ENCODE results near the gene YWHAG.

The YWHAG gene

DNA sequence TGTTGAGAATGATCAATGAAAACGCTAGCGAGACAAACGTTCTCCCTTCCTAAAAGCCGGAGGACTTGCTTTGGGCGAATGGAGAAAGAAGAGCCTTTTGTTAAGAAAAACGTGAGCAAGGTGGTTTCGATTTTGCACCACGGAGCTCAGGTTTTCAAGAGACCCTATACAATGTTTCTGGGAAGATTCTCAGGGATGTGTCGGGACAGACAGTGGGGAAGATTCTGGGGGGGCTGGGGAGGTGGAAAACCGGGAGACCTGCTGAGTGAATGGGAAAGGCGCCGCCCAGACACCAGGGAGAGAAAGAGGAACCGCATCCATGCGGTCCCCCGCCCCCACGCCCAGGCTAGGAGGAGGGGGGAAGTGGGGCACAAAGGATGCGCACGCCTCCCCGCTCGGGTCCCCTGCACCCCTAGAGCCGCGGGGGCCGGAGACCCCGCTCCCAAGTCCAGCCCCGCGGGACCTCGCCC is 745 bp downstream of the YWHAG start:
- H3K36me3 ChIP-seq (ENCODE audit: control insufficient read depth, insufficient read depth, low read length): peaks cover 44% of the 10 kb centered on the region
- WGBS, 2 experiments (ENCODE audit: insufficient coverage in 2 of 2): 0% methylated on average over 20 to 21 of the region's 27 CpGs
- peak overlapping the region; percentile 98 for H3K27ac ChIP-seq (ENCODE audit: low read depth, low read length, severe bottlenecking)
- H3K4me1 ChIP-seq (ENCODE audit: control insufficient read depth, insufficient read depth, low read length, poor library complexity, severe bottlenecking): peaks cover 2% of the 10 kb centered on the region
- peaks cover 15% of the 10 kb centered on the region for H3K9me3 ChIP-seq (ENCODE audit: control insufficient read depth, low read length)
- H3K4me3 ChIP-seq (ENCODE audit: extremely low read depth, insufficient read depth, low read length, poor library complexity, severe bottlenecking): peak overlapping the region; percentile 98

- peaks cover 49% of the 10 kb centered on the region for H3K36me3 ChIP-seq (ENCODE audit: control insufficient read depth, insufficient read depth, low read length)
- peaks cover 15% of the 10 kb centered on the region for H3K9me3 ChIP-seq (ENCODE audit: control insufficient read depth, low read length)
- H3K4me1 ChIP-seq (ENCODE audit: control insufficient read depth, insufficient read depth, low read length, poor library complexity, severe bottlenecking): peaks cover 2% of the 10 kb centered on the region
- H3K4me3 ChIP-seq (ENCODE audit: extremely low read depth, insufficient read depth, low read length, poor library complexity, severe bottlenecking): peak overlapping the region; percentile 98
- peak overlapping the region; percentile 98 for H3K27ac ChIP-seq (ENCODE audit: low read depth, low read length, severe bottlenecking)
- 3 to 5% methylated on average over 7 to 8 of the region's 10 CpGs for WGBS, 2 experiments (ENCODE audit: insufficient coverage in 2 of 2)
Observed at GRCh38 chr7:76357475-76358010, 1.2 kb downstream of the YWHAG start.

GRCh38 chr7:76356823-76357222 is 2.0 kb downstream of the YWHAG start:
- Histone ChIP-seq H3K27ac (ENCODE audit: low read depth, low read length, severe bottlenecking) (no peak overlapping the region), H3K4me3 (ENCODE audit: extremely low read depth, insufficient read depth, low read length, poor library complexity, severe bottlenecking) (peak overlapping the region; percentile 98), H3K9me3 (ENCODE audit: control insufficient read depth, low read length) (peaks cover 15% of the 10 kb centered on the region), H3K36me3 (ENCODE audit: control insufficient read depth, insufficient read depth, low read length) (peaks cover 56% of the 10 kb centered on the region), H3K4me1 (ENCODE audit: control insufficient read depth, insufficient read depth, low read length, poor library complexity, severe bottlenecking) (peaks cover 2% of the 10 kb centered on the region)
- WGBS, 2 experiments (ENCODE audit: insufficient coverage in 2 of 2): 83% methylated on average over 2 of the region's 6 CpGs; no CpG with 5 or more reads in 1 of the 2 experiments

DNA sequence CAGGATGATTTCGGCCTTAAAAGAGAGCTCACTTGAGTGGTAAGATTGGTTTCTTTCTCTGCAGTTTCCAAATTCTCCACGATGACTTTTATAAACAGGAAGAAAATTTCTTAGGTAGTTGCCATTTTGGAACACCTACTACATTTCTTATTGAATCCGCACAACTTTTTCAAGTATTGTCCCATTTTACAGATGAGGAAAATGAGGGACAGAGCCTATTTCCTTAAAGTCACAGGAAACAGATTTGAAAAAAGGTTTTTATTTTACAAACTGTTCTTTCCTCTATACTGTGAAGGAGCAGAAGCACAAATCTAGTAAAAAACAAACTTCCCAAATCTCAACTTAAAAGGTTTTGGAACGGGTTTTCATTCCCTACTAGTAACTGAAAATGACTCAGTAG is 2.7 kb downstream of the YWHAG start:
- Histone ChIP-seq H3K36me3 (ENCODE audit: control insufficient read depth, insufficient read depth, low read length) (peaks cover 63% of the 10 kb centered on the region), H3K4me3 (ENCODE audit: extremely low read depth, insufficient read depth, low read length, poor library complexity, severe bottlenecking) (no peak overlapping the region), H3K4me1 (ENCODE audit: control insufficient read depth, insufficient read depth, low read length, poor library complexity, severe bottlenecking) (peaks cover 2% of the 10 kb centered on the region), H3K9me3 (ENCODE audit: control insufficient read depth, low read length) (peaks cover 15% of the 10 kb centered on the region), H3K27ac (ENCODE audit: low read depth, low read length, severe bottlenecking) (no peak overlapping the region)
- WGBS, 2 experiments (ENCODE audit: insufficient coverage in 2 of 2): 85% methylated on average over 2 of the region's 4 CpGs; no CpG with 5 or more reads in 1 of the 2 experiments

DNA sequence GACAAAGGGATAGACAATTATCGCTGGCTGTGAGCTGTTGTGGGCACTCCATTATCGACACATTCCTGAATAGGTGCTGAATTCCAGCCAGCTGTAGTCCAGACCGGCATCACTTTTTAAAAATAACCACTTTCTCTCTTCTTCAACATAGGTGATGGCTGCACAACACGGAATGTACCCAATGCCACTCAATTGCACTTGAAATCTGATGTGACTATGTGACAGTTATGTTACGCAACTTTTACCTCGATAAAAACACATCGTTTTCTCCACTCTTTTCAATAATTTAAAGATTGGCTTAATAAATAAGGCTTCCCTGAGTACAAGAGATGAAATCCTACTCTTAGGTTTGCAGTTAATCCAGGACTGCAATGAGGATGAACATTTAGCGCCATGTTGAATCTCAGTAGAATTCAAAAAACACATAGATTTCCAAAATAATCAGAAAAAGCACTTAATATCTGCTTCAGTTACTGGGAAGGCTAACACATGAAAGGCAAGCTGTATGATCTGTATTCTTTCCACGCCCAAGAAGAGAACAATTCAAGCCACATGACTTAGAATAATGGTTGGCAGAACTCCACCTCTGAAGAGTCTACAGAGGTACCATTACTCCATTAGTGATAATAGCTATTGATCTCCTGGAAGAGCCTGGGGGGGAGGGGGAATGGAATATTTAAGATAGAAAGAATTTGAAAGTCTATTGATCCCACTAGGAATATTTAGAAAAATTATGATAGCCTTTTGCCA is 3.6 kb downstream of the YWHAG start:
- peaks cover 15% of the 10 kb centered on the region for H3K9me3 ChIP-seq (ENCODE audit: control insufficient read depth, low read length)
- 90 to 92% methylated on average over 3 to 4 of the region's 9 CpGs for WGBS, 2 experiments (ENCODE audit: insufficient coverage in 2 of 2)
- no peak overlapping the region for H3K4me3 ChIP-seq (ENCODE audit: extremely low read depth, insufficient read depth, low read length, poor library complexity, severe bottlenecking)
- H3K36me3 ChIP-seq (ENCODE audit: control insufficient read depth, insufficient read depth, low read length): peaks cover 72% of the 10 kb centered on the region
- no peak overlapping the region for H3K27ac ChIP-seq (ENCODE audit: low read depth, low read length, severe bottlenecking)
- H3K4me1 ChIP-seq (ENCODE audit: control insufficient read depth, insufficient read depth, low read length, poor library complexity, severe bottlenecking): peaks cover 2% of the 10 kb centered on the region

DNA sequence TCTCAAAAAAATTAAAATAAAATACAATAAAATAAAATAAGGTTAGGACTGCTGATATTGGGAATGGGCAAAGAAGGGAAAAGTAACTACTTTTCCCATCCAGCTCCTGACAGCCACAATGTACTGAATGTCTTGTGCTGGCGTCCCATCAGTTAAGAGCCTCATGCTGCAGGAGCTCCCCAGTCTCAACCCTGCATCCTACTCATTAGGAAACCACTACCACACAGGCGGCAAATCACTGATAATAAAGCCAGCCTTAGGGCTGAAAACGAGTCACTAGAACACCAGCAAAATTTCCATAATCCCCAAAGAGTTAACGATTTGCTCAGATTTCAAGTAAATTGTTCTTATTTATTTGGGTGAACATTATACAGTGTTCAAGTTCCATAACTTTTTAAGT is 4.3 kb downstream of the YWHAG start:
- Histone ChIP-seq H3K4me1 (ENCODE audit: control insufficient read depth, insufficient read depth, low read length, poor library complexity, severe bottlenecking) (no peaks in the 10 kb centered on the region), H3K27ac (ENCODE audit: low read depth, low read length, severe bottlenecking) (no peak overlapping the region), H3K9me3 (ENCODE audit: control insufficient read depth, low read length) (peaks cover 15% of the 10 kb centered on the region), H3K36me3 (ENCODE audit: control insufficient read depth, insufficient read depth, low read length) (peaks cover 78% of the 10 kb centered on the region), H3K4me3 (ENCODE audit: extremely low read depth, insufficient read depth, low read length, poor library complexity, severe bottlenecking) (no peak overlapping the region)
- WGBS, 2 experiments (ENCODE audit: insufficient coverage in 2 of 2): 93% methylated on average over 3 of the region's 4 CpGs; no CpG with 5 or more reads in 1 of the 2 experiments

GRCh38 chr7:76353744-76354143 is 5.0 kb downstream of the YWHAG start:
- peaks cover 86% of the 10 kb centered on the region for H3K36me3 ChIP-seq (ENCODE audit: control insufficient read depth, insufficient read depth, low read length)
- 90 to 97% methylated on average over 3 to 4 of the region's 5 CpGs for WGBS, 2 experiments (ENCODE audit: insufficient coverage in 2 of 2)
- H3K4me1 ChIP-seq (ENCODE audit: control insufficient read depth, insufficient read depth, low read length, poor library complexity, severe bottlenecking): no peaks in the 10 kb centered on the region
- H3K9me3 ChIP-seq (ENCODE audit: control insufficient read depth, low read length): peaks cover 15% of the 10 kb centered on the region
- H3K27ac ChIP-seq (ENCODE audit: low read depth, low read length, severe bottlenecking): no peak overlapping the region
- no peak overlapping the region for H3K4me3 ChIP-seq (ENCODE audit: extremely low read depth, insufficient read depth, low read length, poor library complexity, severe bottlenecking)

- WGBS, 2 experiments (ENCODE audit: insufficient coverage in 2 of 2): 97 to 100% methylated on average over 5 of the region's 6 CpGs
- H3K36me3 ChIP-seq (ENCODE audit: control insufficient read depth, insufficient read depth, low read length): peaks cover 99% of the 10 kb centered on the region
- peaks cover 9% of the 10 kb centered on the region for H3K4me1 ChIP-seq (ENCODE audit: control insufficient read depth, insufficient read depth, low read length, poor library complexity, severe bottlenecking)
- no peak overlapping the region for H3K4me3 ChIP-seq (ENCODE audit: extremely low read depth, insufficient read depth, low read length, poor library complexity, severe bottlenecking)
- no peak overlapping the region for H3K27ac ChIP-seq (ENCODE audit: low read depth, low read length, severe bottlenecking)
- peaks cover 15% of the 10 kb centered on the region for H3K9me3 ChIP-seq (ENCODE audit: control insufficient read depth, low read length)
Observed at GRCh38 chr7:76352193-76352592, 6.6 kb downstream of the YWHAG start.

- Histone ChIP-seq H3K36me3 (ENCODE audit: control insufficient read depth, insufficient read depth, low read length) (peaks cover 99% of the 10 kb centered on the region), H3K9me3 (ENCODE audit: control insufficient read depth, low read length) (peaks cover 15% of the 10 kb centered on the region)
- WGBS, 2 experiments (ENCODE audit: insufficient coverage in 2 of 2): 89 to 96% methylated on average over 5 of the region's 7 CpGs
Observed at GRCh38 chr7:76351372-76351771, 7.4 kb downstream of the YWHAG start.

GRCh38 chr7:76349313-76349885 is 9.4 kb downstream of the YWHAG start:
- H3K9me3 ChIP-seq (ENCODE audit: control insufficient read depth, low read length): peaks cover 5% of the 10 kb centered on the region
- peaks cover 17% of the 10 kb centered on the region for H3K4me1 ChIP-seq (ENCODE audit: control insufficient read depth, insufficient read depth, low read length, poor library complexity, severe bottlenecking)
- H3K4me3 ChIP-seq (ENCODE audit: extremely low read depth, insufficient read depth, low read length, poor library complexity, severe bottlenecking): no peak overlapping the region
- H3K36me3 ChIP-seq (ENCODE audit: control insufficient read depth, insufficient read depth, low read length): peaks cover 99% of the 10 kb centered on the region
- WGBS, 2 experiments (ENCODE audit: insufficient coverage in 2 of 2): 94 to 97% methylated on average over 3 to 4 of the region's 8 CpGs
- no peak overlapping the region for H3K27ac ChIP-seq (ENCODE audit: low read depth, low read length, severe bottlenecking)

More at GRCh38 chr7:76351372-76351771, 7.4 kb downstream of the YWHAG start:
- Histone ChIP-seq H3K4me1 (ENCODE audit: control insufficient read depth, insufficient read depth, low read length, poor library complexity, severe bottlenecking) (peaks cover 16% of the 10 kb centered on the region), H3K4me3 (ENCODE audit: extremely low read depth, insufficient read depth, low read length, poor library complexity, severe bottlenecking) (no peak overlapping the region), H3K27ac (ENCODE audit: low read depth, low read length, severe bottlenecking) (no peak overlapping the region)

Data from mesodermal cell (in vitro differentiated cells).